Liver (tissue), 9 donors: ENCODE data around the gene LEKR1. TPM values are rescaled to one million over a fixed set of nuclear protein-coding genes. Genes with fewer than 3 reads are reported as not detected.

Experiments
- DNase-seq: peaks from one replicate; pipeline ENCODE4 v3.0.0-alpha.2; 2017; ENCODE audit warnings: low spot score
- H3K27ac ChIP-seq, 2 donors: one replicate each; pipeline ENCODE4 v1.7.0; 2013; ENCODE audit warnings: inconsistent platforms in 2 of 2, low read length in 2 of 2, control low read depth in 1 of 2, low read depth in 1 of 2, mild to moderate bottlenecking in 1 of 2
- H3K27me3 ChIP-seq, 4 donors: one replicate each; pipeline versions ENCODE4 v1.6.1 to v1.7.0; 2013; ENCODE audit warnings: low read length in 3 of 4, inconsistent platforms in 1 of 4, mild to moderate bottlenecking in 1 of 4, moderate library complexity in 1 of 4; ENCODE audit not compliant: control insufficient read depth in 4 of 4, insufficient read depth in 4 of 4
- H3K36me3 ChIP-seq, 4 donors: one replicate each; pipeline versions ENCODE4 v1.6.1 to v1.7.0; 2013; ENCODE audit warnings: low read length in 3 of 4, mild to moderate bottlenecking in 3 of 4, low read depth in 1 of 4, moderate library complexity in 1 of 4; ENCODE audit not compliant: control insufficient read depth in 4 of 4, insufficient read depth in 3 of 4
- H3K4me1 ChIP-seq, 4 donors: one replicate each; pipeline versions ENCODE4 v1.6.1 to v1.7.0; 2013; ENCODE audit warnings: low read length in 3 of 4, mild to moderate bottlenecking in 3 of 4, moderate library complexity in 1 of 4; ENCODE audit not compliant: control insufficient read depth in 4 of 4, insufficient read depth in 4 of 4
- H3K4me3 ChIP-seq, 3 donors: one replicate each; pipeline versions ENCODE4 v1.6.1 to v1.7.0; 2013; ENCODE audit warnings: low read length in 3 of 3, control low read depth in 1 of 3, low read depth in 1 of 3, mild to moderate bottlenecking in 1 of 3
- H3K9ac ChIP-seq, 2 donors: one replicate each; pipeline ENCODE4 v1.7.0; 2013; ENCODE audit warnings: low read length in 2 of 2, mild to moderate bottlenecking in 2 of 2, moderate library complexity in 2 of 2, control low read depth in 1 of 2, low read depth in 1 of 2
- H3K9me3 ChIP-seq, 4 donors: one replicate each; pipeline versions ENCODE4 v1.6.1 to v1.7.0; 2013; ENCODE audit warnings: low read length in 3 of 4; ENCODE audit not compliant: control insufficient read depth in 4 of 4
- ATF3 ChIP-seq: IDR thresholded peaks from 2 replicates; pipeline ENCODE4 v1.6.1; 2016; ENCODE audit warnings: antibody characterized with exemption
- CTCF ChIP-seq: fragments of 150-350 bp; IDR thresholded peaks from 2 replicates; pipeline ENCODE4 v1.5.1; 2017; ENCODE audit warnings: improper control_type of control experiment, low read depth, low read length; ENCODE audit not compliant: missing input control
- EGR1 ChIP-seq, 2 donors: IDR thresholded peaks; 2 replicates each; pipeline ENCODE4 v1.6.1; 2016 to 2018; ENCODE audit warnings: antibody characterized with exemption in 2 of 2, low read depth in 2 of 2
- FOXA1 ChIP-seq: IDR thresholded peaks from 2 replicates; pipeline ENCODE4 v1.6.1; 2016; ENCODE audit warnings: antibody characterized with exemption
- FOXA2 ChIP-seq: IDR thresholded peaks from 2 replicates; pipeline ENCODE4 v1.6.1; 2016; ENCODE audit warnings: antibody characterized with exemption
- GABPA ChIP-seq, 2 donors: IDR thresholded peaks in 1 of 2; conservative IDR thresholded peaks in 1 of 2; 2 replicates each; pipeline ENCODE4 v1.6.1; 2016; ENCODE audit warnings: antibody characterized with exemption in 2 of 2, mild to moderate bottlenecking in 1 of 2, moderate library complexity in 1 of 2
- HNF4A ChIP-seq, 2 donors: conservative IDR thresholded peaks; 2 replicates each; pipeline ENCODE4 v1.6.1; 2016; ENCODE audit warnings: antibody characterized with exemption in 2 of 2, mild to moderate bottlenecking in 2 of 2
- HNF4G ChIP-seq: IDR thresholded peaks from 2 replicates; pipeline ENCODE4 v1.6.1; 2016; ENCODE audit warnings: antibody characterized with exemption
- JUND ChIP-seq, 2 donors: IDR thresholded peaks; 2 replicates each; pipeline ENCODE4 v1.6.1; 2016; ENCODE audit warnings: antibody characterized with exemption in 2 of 2
- NR2F2 ChIP-seq: IDR thresholded peaks from 2 replicates; pipeline ENCODE4 v1.6.1; 2016; ENCODE audit warnings: antibody characterized with exemption
- RAD21 ChIP-seq, 2 donors: IDR thresholded peaks; 2 replicates each; pipeline ENCODE4 v1.6.1; 2016; ENCODE audit warnings: antibody characterized with exemption in 2 of 2, mild to moderate bottlenecking in 2 of 2
- REST ChIP-seq: IDR thresholded peaks from 2 replicates; pipeline ENCODE4 v1.6.1; 2016; ENCODE audit warnings: antibody characterized with exemption, mild to moderate bottlenecking
- RXRA ChIP-seq, 2 donors: IDR thresholded peaks; 2 replicates each; pipeline ENCODE4 v1.6.1; 2017 to 2018; ENCODE audit warnings: antibody characterized with exemption in 2 of 2, mild to moderate bottlenecking in 1 of 2
- SP1 ChIP-seq: IDR thresholded peaks from 2 replicates; pipeline ENCODE4 v1.6.1; 2018; ENCODE audit warnings: antibody characterized with exemption, mild to moderate bottlenecking
- TAF1 ChIP-seq: conservative IDR thresholded peaks from 2 replicates; pipeline ENCODE4 v1.6.1; 2016; ENCODE audit warnings: antibody characterized with exemption, mild to moderate bottlenecking
- YY1 ChIP-seq: IDR thresholded peaks from 2 replicates; pipeline ENCODE4 v1.6.1; 2016; ENCODE audit warnings: antibody characterized with exemption, mild to moderate bottlenecking
- ZBTB33 ChIP-seq: IDR thresholded peaks from 2 replicates; pipeline ENCODE4 v1.6.1; 2016; ENCODE audit warnings: antibody characterized with exemption
- WGBS: extraction: QIAGEN DNeasy Blood & Tissue Kit; methylation state at CpG from one replicate; pipeline ENCODE4 v1.1.7; 2013; 5-methylcytosine and 5-hydroxymethylcytosine counted together
- polyA plus RNA-seq, 2 donors: library from polyadenylated mRNA; stranded (reverse) in 1 of 2; unstranded in 1 of 2; fragments of 200-250 nt in 1 of 2; fragments of >200 nt in 1 of 2; fragmentation: Nextera tagmentation in 1 of 2; extraction: Ambion mirVana in 1 of 2; gene quantifications; one replicate each; pipeline versions ENCODE4 v1.2.1 to v1.2.3, GENCODE V29; 2013 to 2015
- total RNA-seq, 2 donors: library from RNA; depleted of rRNA; stranded (reverse); fragments of >200 nt; gene quantifications; one replicate each; pipeline ENCODE4 v1.2.3, GENCODE V29; 2014
- TF ChIP-seq, protein P1 (sequence below): IDR thresholded peaks from 2 replicates; pipeline ENCODE4 v1.6.1; 2016; ENCODE audit warnings: antibody characterized with exemption
- donor health status: healthy.
- donor health status: healthy.
- donor health status: healthy.
- donor health status: healthy.
- donor health status: healthy.

Gene LEKR1
- total and polyA plus RNA-seq, 4 donors, result 0.19 to 0.72 (median 0.44) TPM

DNA sequence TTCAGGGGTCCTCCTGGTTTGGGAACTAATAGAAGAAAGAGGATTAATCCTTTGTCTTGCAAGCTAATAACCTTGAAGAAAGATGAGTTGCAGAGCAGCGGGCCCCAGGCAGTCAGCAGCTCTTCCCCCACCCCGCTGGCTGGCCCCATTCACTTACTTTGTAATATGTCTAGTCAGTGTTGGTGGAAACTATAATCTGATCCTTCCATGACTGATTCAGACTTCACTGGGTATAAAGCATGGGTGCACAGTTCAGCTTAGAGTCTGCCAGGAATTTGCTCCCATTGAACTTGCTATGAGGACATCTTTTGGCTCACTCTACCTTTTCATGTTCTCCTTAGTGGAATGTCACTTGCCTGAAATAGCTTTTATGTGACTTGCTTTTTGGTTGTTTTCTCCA lies 216.1 kb downstream of the LEKR1 start:
- no peak for TF ChIP-seq JUND (IDR thresholded peaks at IDR 0.05)
- no peak for TF ChIP-seq RXRA (IDR thresholded peaks at IDR 0.05)
- TF ChIP-seq SP1, result no peak
- no peak for TF ChIP-seq REST
- TF ChIP-seq ZBTB33, result no peak
- no peak for TF ChIP-seq TAF1
- no peak for TF ChIP-seq HNF4A (conservative IDR thresholded peaks at IDR 0.05)
- TF ChIP-seq GABPA (IDR thresholded peaks at IDR 0.05 in 1 of 2, conservative IDR thresholded peaks at IDR 0.05 in 1 of 2), result no peak
- no peak for TF ChIP-seq EGR1 (IDR thresholded peaks at IDR 0.05; ENCODE audit: low read depth in 2 of 2)
- TF ChIP-seq FOXA1, result no peak
- TF ChIP-seq HNF4G, result no peak
- no peak for TF ChIP-seq RAD21 (IDR thresholded peaks at IDR 0.05)
- TF ChIP-seq, protein P1, sequence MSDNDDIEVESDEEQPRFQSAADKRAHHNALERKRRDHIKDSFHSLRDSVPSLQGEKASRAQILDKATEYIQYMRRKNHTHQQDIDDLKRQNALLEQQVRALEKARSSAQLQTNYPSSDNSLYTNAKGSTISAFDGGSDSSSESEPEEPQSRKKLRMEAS, result no peak
- no peak for TF ChIP-seq FOXA2
- no peak for TF ChIP-seq CTCF
- no peak for DNase-seq
- H3K4me3 ChIP-seq, result no peak overlapping the region
- H3K9ac ChIP-seq, result no peak overlapping the region
- no peaks in the 10 kb centered on the region for H3K36me3 ChIP-seq
- WGBS, result 97% methylated on average over 2 of the region's 2 CpGs
- H3K27ac ChIP-seq, result no peak overlapping the region
- no peaks in the 10 kb centered on the region for H3K27me3 ChIP-seq
- no peaks in the 10 kb centered on the region for H3K9me3 ChIP-seq
- no peaks in the 10 kb centered on the region for H3K4me1 ChIP-seq

DNA sequence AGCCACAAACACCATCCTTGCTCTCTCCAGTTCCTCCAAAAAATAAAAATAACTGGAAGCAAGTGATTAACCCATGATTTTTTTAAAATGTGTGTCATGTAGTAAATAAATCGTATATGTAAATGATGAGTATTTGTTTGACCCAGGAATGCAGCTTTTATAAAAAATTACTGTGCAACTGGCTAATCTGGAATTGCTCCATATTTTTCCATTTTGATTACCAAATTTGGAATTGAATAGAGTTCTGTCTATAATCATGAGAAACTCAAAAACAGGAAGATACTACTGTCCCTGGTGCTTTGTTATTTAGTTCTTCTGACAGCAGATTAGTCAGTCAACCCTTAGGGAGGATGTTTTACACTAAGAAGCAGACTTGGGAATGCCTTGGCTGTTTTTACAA lies 217.6 kb downstream of the LEKR1 start:
- no peaks in the 10 kb centered on the region for H3K4me1 ChIP-seq
- 78% methylated on average over 1 of the region's 1 CpG for WGBS
- H3K27ac ChIP-seq, result no peak overlapping the region
- no peaks in the 10 kb centered on the region for H3K36me3 ChIP-seq
- H3K27me3 ChIP-seq, result no peaks in the 10 kb centered on the region
- no peak overlapping the region for H3K9ac ChIP-seq
- H3K4me3 ChIP-seq, result no peak overlapping the region
- no peaks in the 10 kb centered on the region for H3K9me3 ChIP-seq
- DNase-seq, result no peak
- TF ChIP-seq FOXA1, result no peak
- no peak for TF ChIP-seq JUND (IDR thresholded peaks at IDR 0.05)
- TF ChIP-seq CTCF, result no peak
- TF ChIP-seq YY1, result no peak
- TF ChIP-seq ATF3, result no peak
- no peak for TF ChIP-seq ZBTB33
- TF ChIP-seq GABPA (IDR thresholded peaks at IDR 0.05 in 1 of 2, conservative IDR thresholded peaks at IDR 0.05 in 1 of 2), result no peak
- TF ChIP-seq HNF4A (conservative IDR thresholded peaks at IDR 0.05), result no peak
- TF ChIP-seq NR2F2, result no peak
- TF ChIP-seq TAF1, result no peak
- TF ChIP-seq FOXA2, result no peak
- TF ChIP-seq SP1, result no peak
- TF ChIP-seq RAD21 (IDR thresholded peaks at IDR 0.05), result no peak
